Measurements from ENCODE around the gene KCNAB3.

GRCh38 chr17:7887038-7887481 lies 42.6 kb downstream of the KCNAB3 start:
- no peak for TF ChIP-seq CTCF (IDR thresholded peaks at IDR 0.05)
- no peak for TF ChIP-seq POLR2A (IDR thresholded peaks at IDR 0.05)
